Measurements from ENCODE around the gene GRPEL2. TPM values are rescaled to one million over a fixed set of nuclear protein-coding genes. Genes with fewer than 3 reads are reported as not detected.

The GRPEL2 gene
- total RNA-seq, 1 experiment from 2014 or later = 48.9 TPM

DNA sequence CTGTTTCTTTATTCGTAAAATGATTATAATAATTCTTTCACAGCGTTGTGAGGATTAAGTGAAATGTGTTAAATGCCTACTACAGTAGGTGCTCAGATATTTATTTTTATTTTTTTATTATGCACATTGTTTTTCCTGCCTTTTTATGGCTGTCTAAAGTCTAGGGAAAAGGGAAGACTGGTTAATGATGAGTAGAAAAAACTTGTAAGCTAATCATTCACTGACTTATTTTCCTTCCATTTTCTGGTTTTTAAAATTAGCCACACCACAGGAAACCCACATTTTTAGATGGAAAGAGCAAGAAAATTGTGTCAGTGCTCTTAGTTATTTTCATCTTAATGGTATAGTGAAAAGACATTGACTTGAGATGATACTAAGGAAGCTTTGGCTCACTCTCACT, 8.6 kb downstream of the GRPEL2 start:
- RAD21 ChIA-PET (ENCODE audit: low non-redundant PET in 1 of 2, low total read pairs in 2 of 2, uncharacterized antibody in 2 of 2, unreplicated experiment in 2 of 2) = no interaction called here
- peaks cover 47% of the 10 kb centered on the region for H3K79me2 ChIP-seq (ENCODE audit: insufficient read depth, low read length)

More for the DNA sequence above, 8.6 kb downstream of the GRPEL2 start:
- H3K4me2 ChIP-seq (ENCODE audit: low read length) = no peak overlapping the region
- peaks cover 7 to 14% of the 10 kb centered on the region in 2 experiments; a peak in 3 of 4 replicates for H3K4me1 ChIP-seq (ENCODE audit: control insufficient read depth in 1 of 2, insufficient read depth in 2 of 2, low read length in 2 of 2)
- TF ChIP-seq ZNF274 (IDR thresholded peaks at IDR 0.05; ENCODE audit: low read depth, low read length) = no peak
- TF ChIP-seq, protein P1, sequence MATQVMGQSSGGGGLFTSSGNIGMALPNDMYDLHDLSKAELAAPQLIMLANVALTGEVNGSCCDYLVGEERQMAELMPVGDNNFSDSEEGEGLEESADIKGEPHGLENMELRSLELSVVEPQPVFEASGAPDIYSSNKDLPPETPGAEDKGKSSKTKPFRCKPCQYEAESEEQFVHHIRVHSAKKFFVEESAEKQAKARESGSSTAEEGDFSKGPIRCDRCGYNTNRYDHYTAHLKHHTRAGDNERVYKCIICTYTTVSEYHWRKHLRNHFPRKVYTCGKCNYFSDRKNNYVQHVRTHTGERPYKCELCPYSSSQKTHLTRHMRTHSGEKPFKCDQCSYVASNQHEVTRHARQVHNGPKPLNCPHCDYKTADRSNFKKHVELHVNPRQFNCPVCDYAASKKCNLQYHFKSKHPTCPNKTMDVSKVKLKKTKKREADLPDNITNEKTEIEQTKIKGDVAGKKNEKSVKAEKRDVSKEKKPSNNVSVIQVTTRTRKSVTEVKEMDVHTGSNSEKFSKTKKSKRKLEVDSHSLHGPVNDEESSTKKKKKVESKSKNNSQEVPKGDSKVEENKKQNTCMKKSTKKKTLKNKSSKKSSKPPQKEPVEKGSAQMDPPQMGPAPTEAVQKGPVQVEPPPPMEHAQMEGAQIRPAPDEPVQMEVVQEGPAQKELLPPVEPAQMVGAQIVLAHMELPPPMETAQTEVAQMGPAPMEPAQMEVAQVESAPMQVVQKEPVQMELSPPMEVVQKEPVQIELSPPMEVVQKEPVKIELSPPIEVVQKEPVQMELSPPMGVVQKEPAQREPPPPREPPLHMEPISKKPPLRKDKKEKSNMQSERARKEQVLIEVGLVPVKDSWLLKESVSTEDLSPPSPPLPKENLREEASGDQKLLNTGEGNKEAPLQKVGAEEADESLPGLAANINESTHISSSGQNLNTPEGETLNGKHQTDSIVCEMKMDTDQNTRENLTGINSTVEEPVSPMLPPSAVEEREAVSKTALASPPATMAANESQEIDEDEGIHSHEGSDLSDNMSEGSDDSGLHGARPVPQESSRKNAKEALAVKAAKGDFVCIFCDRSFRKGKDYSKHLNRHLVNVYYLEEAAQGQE (IDR thresholded peaks at IDR 0.05; ENCODE audit: low read depth) = no peak
- TF ChIP-seq TCF7L2 (IDR thresholded peaks at IDR 0.05; ENCODE audit: borderline replicate concordance, extremely low read depth, insufficient read depth, insufficient read length) = no peak
- no peak for TF ChIP-seq POLR2AphosphoS5 (IDR thresholded peaks at IDR 0.05; ENCODE audit: low read depth, low read length)
- TF ChIP-seq SRF (IDR thresholded peaks at IDR 0.05; ENCODE audit: low read depth) = no peak
- no peak for TF ChIP-seq EZH2phosphoT487 (IDR thresholded peaks at IDR 0.05; ENCODE audit: borderline replicate concordance)
- TF ChIP-seq ZFX (IDR thresholded peaks at IDR 0.05) = no peak
- TF ChIP-seq, protein P2, sequence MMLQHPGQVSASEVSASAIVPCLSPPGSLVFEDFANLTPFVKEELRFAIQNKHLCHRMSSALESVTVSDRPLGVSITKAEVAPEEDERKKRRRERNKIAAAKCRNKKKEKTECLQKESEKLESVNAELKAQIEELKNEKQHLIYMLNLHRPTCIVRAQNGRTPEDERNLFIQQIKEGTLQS (IDR thresholded peaks at IDR 0.05) = no peak
- no peak for TF ChIP-seq ELF1 (IDR thresholded peaks at IDR 0.05; ENCODE audit: borderline replicate concordance, low read depth)
- no peak for TF ChIP-seq POLR2A (IDR thresholded peaks at IDR 0.05; ENCODE audit: borderline replicate concordance, extremely low read depth, insufficient read depth, insufficient read length)
- TF ChIP-seq, protein P3, sequence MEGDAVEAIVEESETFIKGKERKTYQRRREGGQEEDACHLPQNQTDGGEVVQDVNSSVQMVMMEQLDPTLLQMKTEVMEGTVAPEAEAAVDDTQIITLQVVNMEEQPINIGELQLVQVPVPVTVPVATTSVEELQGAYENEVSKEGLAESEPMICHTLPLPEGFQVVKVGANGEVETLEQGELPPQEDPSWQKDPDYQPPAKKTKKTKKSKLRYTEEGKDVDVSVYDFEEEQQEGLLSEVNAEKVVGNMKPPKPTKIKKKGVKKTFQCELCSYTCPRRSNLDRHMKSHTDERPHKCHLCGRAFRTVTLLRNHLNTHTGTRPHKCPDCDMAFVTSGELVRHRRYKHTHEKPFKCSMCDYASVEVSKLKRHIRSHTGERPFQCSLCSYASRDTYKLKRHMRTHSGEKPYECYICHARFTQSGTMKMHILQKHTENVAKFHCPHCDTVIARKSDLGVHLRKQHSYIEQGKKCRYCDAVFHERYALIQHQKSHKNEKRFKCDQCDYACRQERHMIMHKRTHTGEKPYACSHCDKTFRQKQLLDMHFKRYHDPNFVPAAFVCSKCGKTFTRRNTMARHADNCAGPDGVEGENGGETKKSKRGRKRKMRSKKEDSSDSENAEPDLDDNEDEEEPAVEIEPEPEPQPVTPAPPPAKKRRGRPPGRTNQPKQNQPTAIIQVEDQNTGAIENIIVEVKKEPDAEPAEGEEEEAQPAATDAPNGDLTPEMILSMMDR (IDR thresholded peaks at IDR 0.05 in 2 of 3, conservative IDR thresholded peaks at IDR 0.05 in 1 of 3; ENCODE audit: borderline replicate concordance in 1 of 3, insufficient read depth in 1 of 3, low read depth in 2 of 3, low read length in 2 of 3) = no peak
- no peak for TF ChIP-seq CBX3 (IDR thresholded peaks at IDR 0.05; ENCODE audit: low read depth)
- TF ChIP-seq SIN3A (IDR thresholded peaks at IDR 0.05; ENCODE audit: low read depth) = no peak
- TF ChIP-seq YY1 (IDR thresholded peaks at IDR 0.05; ENCODE audit: extremely low read depth, insufficient replicate concordance, low read depth, low read length) = no peak
- TF ChIP-seq JUND (IDR thresholded peaks at IDR 0.05) = no peak
- TF ChIP-seq CEBPB (IDR thresholded peaks at IDR 0.05; ENCODE audit: low read depth) = no peak
- no peak for TF ChIP-seq EGR1 (IDR thresholded peaks at IDR 0.05; ENCODE audit: low read depth)
- TF ChIP-seq EZH2 (IDR thresholded peaks at IDR 0.05) = no peak
- no peak for TF ChIP-seq RAD21 (IDR thresholded peaks at IDR 0.05; ENCODE audit: low read depth)
- TF ChIP-seq, protein P4, sequence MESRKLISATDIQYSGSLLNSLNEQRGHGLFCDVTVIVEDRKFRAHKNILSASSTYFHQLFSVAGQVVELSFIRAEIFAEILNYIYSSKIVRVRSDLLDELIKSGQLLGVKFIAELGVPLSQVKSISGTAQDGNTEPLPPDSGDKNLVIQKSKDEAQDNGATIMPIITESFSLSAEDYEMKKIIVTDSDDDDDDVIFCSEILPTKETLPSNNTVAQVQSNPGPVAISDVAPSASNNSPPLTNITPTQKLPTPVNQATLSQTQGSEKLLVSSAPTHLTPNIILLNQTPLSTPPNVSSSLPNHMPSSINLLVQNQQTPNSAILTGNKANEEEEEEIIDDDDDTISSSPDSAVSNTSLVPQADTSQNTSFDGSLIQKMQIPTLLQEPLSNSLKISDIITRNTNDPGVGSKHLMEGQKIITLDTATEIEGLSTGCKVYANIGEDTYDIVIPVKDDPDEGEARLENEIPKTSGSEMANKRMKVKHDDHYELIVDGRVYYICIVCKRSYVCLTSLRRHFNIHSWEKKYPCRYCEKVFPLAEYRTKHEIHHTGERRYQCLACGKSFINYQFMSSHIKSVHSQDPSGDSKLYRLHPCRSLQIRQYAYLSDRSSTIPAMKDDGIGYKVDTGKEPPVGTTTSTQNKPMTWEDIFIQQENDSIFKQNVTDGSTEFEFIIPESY (IDR thresholded peaks at IDR 0.05; ENCODE audit: extremely low read depth, insufficient replicate concordance, low read length) = no peak
- H3K27ac ChIP-seq (ENCODE audit: low read depth, low read length) = no peak overlapping the region
- H3K27me3 ChIP-seq (ENCODE audit: insufficient read depth, low read length) = no peaks in the 10 kb centered on the region
- H3K36me3 ChIP-seq (ENCODE audit: control insufficient read depth in 1 of 2, insufficient read depth in 2 of 2, low read length in 2 of 2) = peaks cover 42 to 50% of the 10 kb centered on the region in 2 experiments
- POLR2A ChIA-PET = no interaction called here
- no peaks in the 10 kb centered on the region for H3K9me2 ChIP-seq (ENCODE audit: insufficient read depth)
- no peak overlapping the region for H3K4me3 ChIP-seq (replicated peaks in 1 of 2; ENCODE audit: low read depth in 1 of 2, low read length in 2 of 2)
- no peak overlapping the region for H3K9ac ChIP-seq (ENCODE audit: low read length)
- no peak overlapping the region for H2AFZ ChIP-seq (ENCODE audit: low read depth, low read length, poor library complexity, severe bottlenecking)
- no peak for ATAC-seq
- no peak for DNase-seq (ENCODE audit: low read depth, low spot score)
- CTCF ChIA-PET = no interaction called here
- BruUV-seq (replicated peaks) = no TSS peak
- H4K20me1 ChIP-seq (ENCODE audit: insufficient read depth) = peaks cover 4% of the 10 kb centered on the region; the same call in 1 of the 2 replicates
- intact Hi-C loops (cut with micrococcal nuclease) = no loop called here
- no peaks in the 10 kb centered on the region for H3K9me3 ChIP-seq (ENCODE audit: control insufficient read depth in 1 of 2, insufficient read depth in 1 of 2, low read depth in 1 of 2, low read length in 2 of 2)
